Measurements from ENCODE around the gene GPR42.

GPR42 gene

GRCh38 chr19:35403116-35403760, 32.4 kb downstream of the GPR42 start:
- peak; percentile 51 for DNase-seq (ENCODE audit: low spot score)
- no peak overlapping the region for H3K4me3 Mint-ChIP-seq
- peaks cover 5% of the 10 kb centered on the region for H3K27me3 Mint-ChIP-seq (ENCODE audit: low read depth)
- H3K27ac Mint-ChIP-seq = no peak overlapping the region
- no peaks in the 10 kb centered on the region for H3K9me3 Mint-ChIP-seq
- H3K4me1 Mint-ChIP-seq (ENCODE audit: low read depth) = peaks cover 14% of the 10 kb centered on the region
- H3K36me3 Mint-ChIP-seq (ENCODE audit: low read depth) = no peaks in the 10 kb centered on the region

- no peak overlapping the region for H3K27ac Mint-ChIP-seq
- H3K9me3 Mint-ChIP-seq = no peaks in the 10 kb centered on the region
- peaks cover 8% of the 10 kb centered on the region for H3K27me3 Mint-ChIP-seq (ENCODE audit: low read depth)
- no peaks in the 10 kb centered on the region for H3K36me3 Mint-ChIP-seq (ENCODE audit: low read depth)
- H3K4me1 Mint-ChIP-seq (ENCODE audit: low read depth) = peaks cover 14% of the 10 kb centered on the region
- H3K4me3 Mint-ChIP-seq = no peak overlapping the region
- DNase-seq (ENCODE audit: low spot score) = peak; percentile 84
These were observed 34.2 kb downstream of the GPR42 start for GRCh38 chr19:35404879-35405622.

- Mint-ChIP-seq H3K9me3 (no peaks in the 10 kb centered on the region), H3K27ac (no peak overlapping the region), H3K4me3 (no peak overlapping the region), H3K27me3 (ENCODE audit: low read depth) (peaks cover 20% of the 10 kb centered on the region), H3K36me3 (ENCODE audit: low read depth) (no peaks in the 10 kb centered on the region), H3K4me1 (ENCODE audit: low read depth) (peaks cover 14% of the 10 kb centered on the region)
- DNase-seq (ENCODE audit: low spot score) = no peak
These were observed 36.8 kb downstream of the GPR42 start for GRCh38 chr19:35407619-35408018.

- H3K27me3 Mint-ChIP-seq (ENCODE audit: low read depth) = peaks cover 25% of the 10 kb centered on the region
- H3K4me1 Mint-ChIP-seq (ENCODE audit: low read depth) = peaks cover 9% of the 10 kb centered on the region
- DNase-seq (ENCODE audit: low spot score) = no peak
- H3K9me3 Mint-ChIP-seq = no peaks in the 10 kb centered on the region
- H3K4me3 Mint-ChIP-seq = no peak overlapping the region
- H3K36me3 Mint-ChIP-seq (ENCODE audit: low read depth) = no peaks in the 10 kb centered on the region
- no peak overlapping the region for H3K27ac Mint-ChIP-seq
These were observed 37.7 kb downstream of the GPR42 start for GRCh38 chr19:35408284-35409171.

- Mint-ChIP-seq H3K27me3 (ENCODE audit: low read depth) (peaks cover 25% of the 10 kb centered on the region), H3K4me3 (no peak overlapping the region), H3K4me1 (ENCODE audit: low read depth) (peaks cover 8% of the 10 kb centered on the region), H3K9me3 (no peaks in the 10 kb centered on the region), H3K36me3 (ENCODE audit: low read depth) (no peaks in the 10 kb centered on the region), H3K27ac (no peak overlapping the region)
- no peak for DNase-seq (ENCODE audit: low spot score)
These were observed 38.3 kb downstream of the GPR42 start for GRCh38 chr19:35409191-35409590.

- Mint-ChIP-seq H3K4me1 (ENCODE audit: low read depth) (no peaks in the 10 kb centered on the region), H3K9me3 (no peaks in the 10 kb centered on the region), H3K27me3 (ENCODE audit: low read depth) (peaks cover 29% of the 10 kb centered on the region), H3K4me3 (no peak overlapping the region), H3K27ac (no peak overlapping the region), H3K36me3 (ENCODE audit: low read depth) (no peaks in the 10 kb centered on the region)
- DNase-seq (ENCODE audit: low spot score) = no peak
These were observed 39.6 kb downstream of the GPR42 start for GRCh38 chr19:35410487-35410886.

GRCh38 chr19:35414442-35414841, 43.6 kb downstream of the GPR42 start:
- Mint-ChIP-seq H3K9me3 (no peaks in the 10 kb centered on the region), H3K27me3 (ENCODE audit: low read depth) (peaks cover 52% of the 10 kb centered on the region), H3K4me3 (no peak overlapping the region), H3K4me1 (ENCODE audit: low read depth) (no peaks in the 10 kb centered on the region), H3K27ac (no peak overlapping the region), H3K36me3 (ENCODE audit: low read depth) (no peaks in the 10 kb centered on the region)
- DNase-seq (ENCODE audit: low spot score) = no peak

GRCh38 chr19:35416331-35416730, 45.5 kb downstream of the GPR42 start:
- peaks cover 41% of the 10 kb centered on the region for H3K27me3 Mint-ChIP-seq (ENCODE audit: low read depth)
- DNase-seq (ENCODE audit: low spot score) = no peak
- no peaks in the 10 kb centered on the region for H3K4me1 Mint-ChIP-seq (ENCODE audit: low read depth)
- no peak overlapping the region for H3K27ac Mint-ChIP-seq
- H3K36me3 Mint-ChIP-seq (ENCODE audit: low read depth) = no peaks in the 10 kb centered on the region
- no peak overlapping the region for H3K4me3 Mint-ChIP-seq
- H3K9me3 Mint-ChIP-seq = no peaks in the 10 kb centered on the region

- no peaks in the 10 kb centered on the region for H3K36me3 Mint-ChIP-seq (ENCODE audit: low read depth)
- no peaks in the 10 kb centered on the region for H3K4me1 Mint-ChIP-seq (ENCODE audit: low read depth)
- H3K9me3 Mint-ChIP-seq = no peaks in the 10 kb centered on the region
- peaks cover 38% of the 10 kb centered on the region for H3K27me3 Mint-ChIP-seq (ENCODE audit: low read depth)
- no peak overlapping the region for H3K4me3 Mint-ChIP-seq
- no peak for DNase-seq (ENCODE audit: low spot score)
- no peak overlapping the region for H3K27ac Mint-ChIP-seq
These were observed 46.4 kb downstream of the GPR42 start for GRCh38 chr19:35417278-35417677.

- Mint-ChIP-seq H3K4me1 (ENCODE audit: low read depth) (no peaks in the 10 kb centered on the region), H3K27ac (no peak overlapping the region), H3K27me3 (ENCODE audit: low read depth) (peaks cover 35% of the 10 kb centered on the region), H3K4me3 (no peak overlapping the region), H3K9me3 (no peaks in the 10 kb centered on the region), H3K36me3 (ENCODE audit: low read depth) (no peaks in the 10 kb centered on the region)
- no peak for DNase-seq (ENCODE audit: low spot score)
These were observed 47.1 kb downstream of the GPR42 start for GRCh38 chr19:35417713-35418534.

GRCh38 chr19:35419046-35419445, 48.2 kb downstream of the GPR42 start:
- no peak for DNase-seq (ENCODE audit: low spot score)
- H3K27me3 Mint-ChIP-seq (ENCODE audit: low read depth) = peaks cover 32% of the 10 kb centered on the region
- H3K36me3 Mint-ChIP-seq (ENCODE audit: low read depth) = no peaks in the 10 kb centered on the region
- H3K4me3 Mint-ChIP-seq = no peak overlapping the region
- H3K9me3 Mint-ChIP-seq = no peaks in the 10 kb centered on the region
- H3K27ac Mint-ChIP-seq = no peak overlapping the region
- H3K4me1 Mint-ChIP-seq (ENCODE audit: low read depth) = no peaks in the 10 kb centered on the region

- no peak for DNase-seq (ENCODE audit: low spot score)
- no peak overlapping the region for H3K27ac Mint-ChIP-seq
- no peaks in the 10 kb centered on the region for H3K36me3 Mint-ChIP-seq (ENCODE audit: low read depth)
- no peaks in the 10 kb centered on the region for H3K9me3 Mint-ChIP-seq
- H3K4me1 Mint-ChIP-seq (ENCODE audit: low read depth) = no peaks in the 10 kb centered on the region
- peaks cover 32% of the 10 kb centered on the region for H3K27me3 Mint-ChIP-seq (ENCODE audit: low read depth)
- H3K4me3 Mint-ChIP-seq = no peak overlapping the region
These were observed 48.9 kb downstream of the GPR42 start for GRCh38 chr19:35419805-35420204.

GRCh38 chr19:35421362-35421761, 50.5 kb downstream of the GPR42 start:
- no peaks in the 10 kb centered on the region for H3K36me3 Mint-ChIP-seq (ENCODE audit: low read depth)
- peaks cover 21% of the 10 kb centered on the region for H3K27me3 Mint-ChIP-seq (ENCODE audit: low read depth)
- no peak overlapping the region for H3K27ac Mint-ChIP-seq

More at GRCh38 chr19:35421362-35421761, 50.5 kb downstream of the GPR42 start:
- H3K4me3 Mint-ChIP-seq = no peak overlapping the region
- no peaks in the 10 kb centered on the region for H3K9me3 Mint-ChIP-seq
- DNase-seq (ENCODE audit: low spot score) = no peak
- no peaks in the 10 kb centered on the region for H3K4me1 Mint-ChIP-seq (ENCODE audit: low read depth)

Measured in T-helper 2 cell treated with Interferon-gamma antibody and Interleukin-4, amounts not matched to agents 5 μg/mL and 100 μg/mL, for 36 hours (primary cell).